Stimulated activated naive B cell treated with anti-CD40 and anti-IgM and Interleukin-4, amounts not matched to agents 10 μg/mL and 1 μg/mL and 100 μg/mL, for 72 hours (primary cell): ENCODE measurements around the gene LTBP1.

ENCODE experiments used
- ATAC-seq, 2 donors: fragments of 150-1000 bp; cut with Tn5 transposase; replicated peaks; 2 replicates each; pipeline ENCODE4 v1.10.0; 2021; ENCODE audit warnings: moderate library complexity in 1 of 2
- DNase-seq: peaks from one replicate; pipeline ENCODE4 v3.0.0; 2021
- H3K27ac Mint-ChIP-seq: one replicate; pipeline ENCODE4 v1.8.0; 2022; ENCODE audit warnings: mild to moderate bottlenecking, mixed read lengths
- H3K27me3 Mint-ChIP-seq, 2 donors: one replicate each; pipeline ENCODE4 v1.8.0; 2022; ENCODE audit warnings: mixed read lengths in 2 of 2
- H3K36me3 Mint-ChIP-seq, 2 donors: one replicate each; pipeline ENCODE4 v1.8.0; 2022; ENCODE audit warnings: mixed read lengths in 2 of 2, mild to moderate bottlenecking in 1 of 2
- H3K4me1 Mint-ChIP-seq, 2 donors: one replicate each; pipeline ENCODE4 v1.8.0; 2022; ENCODE audit warnings: mixed read lengths in 2 of 2, mild to moderate bottlenecking in 1 of 2
- H3K4me3 Mint-ChIP-seq, 2 donors: one replicate each; pipeline ENCODE4 v1.8.0; 2022; ENCODE audit warnings: mild to moderate bottlenecking in 2 of 2, mixed read lengths in 2 of 2, moderate library complexity in 1 of 2
- H3K9me3 Mint-ChIP-seq, 2 donors: one replicate each; pipeline ENCODE4 v1.8.0; 2022; ENCODE audit warnings: mixed read lengths in 2 of 2, mild to moderate bottlenecking in 1 of 2

LTBP1 gene

DNA sequence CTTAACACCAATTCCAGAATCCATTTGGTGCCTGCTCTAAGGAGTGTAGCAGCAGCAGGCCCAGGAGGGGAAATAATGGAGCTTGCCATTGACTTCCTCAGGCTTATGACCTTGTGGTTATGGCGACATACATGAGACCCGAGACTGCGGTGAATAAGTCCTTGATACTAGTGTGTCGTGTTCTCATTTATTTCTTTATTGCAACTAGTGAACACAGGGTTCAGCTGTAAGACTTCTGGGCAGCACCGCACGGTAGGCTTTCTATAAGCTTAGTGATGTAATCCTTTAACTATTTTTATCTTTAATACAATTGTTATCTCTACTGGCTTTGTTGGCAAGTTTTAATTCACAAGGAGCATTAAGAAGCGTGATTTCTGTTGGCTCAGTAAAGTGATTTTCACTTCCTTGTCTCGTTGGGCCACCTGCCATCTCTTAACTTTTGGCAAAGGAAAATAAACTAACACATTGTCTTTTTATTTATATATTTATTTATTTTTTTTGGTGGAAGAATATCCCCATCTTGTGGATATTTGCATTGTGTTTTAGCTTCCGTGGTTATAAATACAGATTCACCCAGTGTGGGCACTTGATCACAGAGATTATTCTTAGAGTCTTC, 139.8 kb downstream of the LTBP1 start:
- no peak for DNase-seq
- no peak overlapping the region for H3K4me3 Mint-ChIP-seq
- ATAC-seq: no peak
- no peak overlapping the region for H3K27ac Mint-ChIP-seq
- H3K27me3 Mint-ChIP-seq: peaks cover 8 to 11% of the 10 kb centered on the region in 2 donors
- peaks cover 0 to 2% of the 10 kb centered on the region in 2 donors for H3K9me3 Mint-ChIP-seq
- no peaks in the 10 kb centered on the region for H3K36me3 Mint-ChIP-seq
- H3K4me1 Mint-ChIP-seq: peaks cover 10 to 19% of the 10 kb centered on the region in 2 donors

GRCh38 chr2:33090553-33091134, 143.9 kb downstream of the LTBP1 start:
- no peak for ATAC-seq
- H3K27me3 Mint-ChIP-seq: peaks cover 0 to 18% of the 10 kb centered on the region in 2 donors
- H3K27ac Mint-ChIP-seq: no peak overlapping the region

GRCh38 chr2:33091541-33092123, 144.9 kb downstream of the LTBP1 start:
- Mint-ChIP-seq H3K4me1 (no peaks in the 10 kb centered on the region), H3K36me3 (no peaks in the 10 kb centered on the region), H3K27me3 (peaks cover 6 to 22% of the 10 kb centered on the region in 2 donors), H3K9me3 (peaks cover 0 to 4% of the 10 kb centered on the region in 2 donors), H3K27ac (no peak overlapping the region), H3K4me3 (no peak overlapping the region)
- ATAC-seq: no peak
- DNase-seq: no peak

More at GRCh38 chr2:33090553-33091134, 143.9 kb downstream of the LTBP1 start:
- no peak for DNase-seq
- Mint-ChIP-seq H3K36me3 (no peaks in the 10 kb centered on the region), H3K9me3 (peaks cover 0 to 2% of the 10 kb centered on the region in 2 donors), H3K4me3 (no peak overlapping the region), H3K4me1 (no peaks in the 10 kb centered on the region)

GRCh38 chr2:33093283-33093993, 146.7 kb downstream of the LTBP1 start:
- Mint-ChIP-seq H3K4me1 (no peaks in the 10 kb centered on the region), H3K9me3 (peaks cover 0 to 4% of the 10 kb centered on the region in 2 donors), H3K36me3 (no peaks in the 10 kb centered on the region), H3K27ac (no peak overlapping the region), H3K4me3 (no peak overlapping the region), H3K27me3 (peaks cover 7 to 22% of the 10 kb centered on the region in 2 donors)
- no peak for ATAC-seq
- DNase-seq: no peak

DNA sequence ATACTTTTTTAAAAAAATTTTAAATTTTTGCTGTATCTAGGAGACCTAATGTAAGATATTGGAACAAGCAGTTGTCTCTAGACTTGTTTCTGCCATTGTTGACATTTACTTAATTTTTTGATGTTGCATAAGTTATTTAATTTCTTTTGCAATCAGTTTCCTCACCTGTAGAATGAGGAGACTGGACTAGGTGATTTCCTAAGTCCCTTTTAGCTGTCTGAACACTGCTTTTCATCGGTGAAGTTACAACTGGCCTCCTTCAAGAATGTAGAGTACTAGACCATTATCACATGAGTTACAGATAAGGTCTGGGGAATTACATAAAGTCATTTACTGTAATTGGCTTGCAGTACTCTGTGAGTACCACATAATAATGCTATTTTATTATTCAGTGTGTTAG, 147.6 kb downstream of the LTBP1 start:
- Mint-ChIP-seq H3K27ac (no peak overlapping the region), H3K27me3 (peaks cover 7 to 22% of the 10 kb centered on the region in 2 donors), H3K36me3 (no peaks in the 10 kb centered on the region), H3K4me3 (no peak overlapping the region), H3K9me3 (peaks cover 0 to 4% of the 10 kb centered on the region in 2 donors), H3K4me1 (no peaks in the 10 kb centered on the region)
- ATAC-seq (no peak), DNase-seq (no peak)

GRCh38 chr2:33099989-33100388, 153.2 kb downstream of the LTBP1 start:
- Mint-ChIP-seq H3K4me3 (no peak overlapping the region), H3K4me1 (no peaks in the 10 kb centered on the region), H3K27ac (no peak overlapping the region), H3K36me3 (no peaks in the 10 kb centered on the region), H3K9me3 (peaks cover 0 to 4% of the 10 kb centered on the region in 2 donors), H3K27me3 (peaks cover 18 to 31% of the 10 kb centered on the region in 2 donors)
- DNase-seq (no peak), ATAC-seq (no peak)

DNA sequence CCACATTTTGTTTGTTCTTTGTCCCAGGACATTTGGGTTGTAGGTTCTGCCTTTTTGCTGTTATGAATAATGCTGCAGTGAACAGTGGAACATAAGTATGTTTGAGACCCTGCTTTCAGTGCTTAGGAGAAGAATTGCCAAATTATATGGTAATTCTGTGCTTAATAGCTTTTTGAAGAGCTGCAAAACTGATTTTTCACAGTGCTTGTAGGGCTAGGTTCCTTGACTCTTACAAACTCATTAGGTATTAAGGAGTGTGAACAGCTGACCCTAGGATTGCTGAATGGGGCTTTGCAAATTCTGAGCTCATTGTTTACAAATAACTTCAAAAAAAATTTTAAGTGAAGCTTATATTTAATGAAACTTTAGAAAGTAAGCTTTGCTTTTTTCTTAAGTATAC, 154.2 kb downstream of the LTBP1 start:
- Mint-ChIP-seq H3K27me3 (peaks cover 16 to 23% of the 10 kb centered on the region in 2 donors), H3K27ac (no peak overlapping the region), H3K4me3 (no peak overlapping the region), H3K4me1 (no peaks in the 10 kb centered on the region), H3K9me3 (no peaks in the 10 kb centered on the region), H3K36me3 (no peaks in the 10 kb centered on the region)
- DNase-seq: no peak
- ATAC-seq: no peak

DNA sequence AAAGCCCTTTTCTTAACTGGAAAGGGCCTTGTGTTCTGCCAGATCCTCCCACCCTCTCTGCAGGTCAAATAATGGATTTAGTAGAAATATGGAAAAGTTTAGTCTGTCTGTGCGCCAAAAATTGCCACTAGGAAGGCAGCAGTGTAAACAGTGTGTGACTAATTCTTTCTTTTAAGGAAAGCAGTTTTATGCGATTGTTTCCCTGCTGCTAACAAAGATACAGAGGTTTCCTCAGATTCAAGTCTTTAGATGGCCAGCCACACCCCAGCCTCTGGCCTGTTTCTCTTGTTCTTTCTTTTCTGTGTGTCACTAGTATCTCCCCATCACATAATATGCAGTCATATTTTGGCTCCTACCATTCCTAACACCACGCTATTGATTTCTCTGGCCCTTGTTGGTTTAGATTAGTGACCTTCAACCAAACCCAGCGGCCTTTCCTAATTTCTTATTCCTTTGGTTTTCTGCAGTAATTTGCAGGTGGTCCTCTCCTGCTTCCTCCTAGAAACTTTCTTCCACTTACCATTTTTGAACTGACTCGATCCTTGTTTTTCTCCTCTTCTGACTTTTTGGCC, 157.4 kb downstream of the LTBP1 start:
- no peaks in the 10 kb centered on the region for H3K36me3 Mint-ChIP-seq
- no peaks in the 10 kb centered on the region for H3K9me3 Mint-ChIP-seq
- no peak for DNase-seq
- no peak overlapping the region for H3K4me3 Mint-ChIP-seq
- no peak overlapping the region for H3K27ac Mint-ChIP-seq
- peaks cover 19 to 22% of the 10 kb centered on the region in 2 donors for H3K27me3 Mint-ChIP-seq
- ATAC-seq: no peak
- H3K4me1 Mint-ChIP-seq: no peaks in the 10 kb centered on the region

DNA sequence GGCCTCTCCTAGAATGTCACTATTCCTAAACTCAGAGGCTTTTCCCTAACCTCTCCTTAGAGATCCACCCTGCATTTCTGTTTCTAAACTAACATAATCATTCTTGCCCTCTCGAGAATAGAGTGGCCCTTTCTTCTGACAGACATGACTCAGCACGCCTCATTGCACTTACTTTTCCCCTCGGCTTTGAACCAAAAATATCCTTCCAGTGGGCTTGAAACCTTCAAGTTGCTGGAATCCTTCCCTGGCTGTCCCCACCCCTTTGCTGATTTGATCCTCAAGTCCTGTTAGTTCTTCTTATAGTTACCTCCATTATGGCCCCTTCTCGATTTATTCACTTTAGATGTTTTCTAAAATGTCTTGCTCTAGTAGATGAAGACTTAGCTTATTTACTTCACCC, 158.0 kb downstream of the LTBP1 start:
- Mint-ChIP-seq H3K36me3 (no peaks in the 10 kb centered on the region), H3K27me3 (peaks cover 20 to 23% of the 10 kb centered on the region in 2 donors), H3K27ac (no peak overlapping the region), H3K4me1 (no peaks in the 10 kb centered on the region), H3K4me3 (no peak overlapping the region), H3K9me3 (no peaks in the 10 kb centered on the region)
- no peak for ATAC-seq
- no peak for DNase-seq

GRCh38 chr2:33106115-33106514, 159.4 kb downstream of the LTBP1 start:
- no peak overlapping the region for H3K27ac Mint-ChIP-seq
- peaks cover 25 to 35% of the 10 kb centered on the region in 2 donors for H3K27me3 Mint-ChIP-seq
- no peaks in the 10 kb centered on the region for H3K36me3 Mint-ChIP-seq
- no peak for ATAC-seq
- H3K4me1 Mint-ChIP-seq: no peaks in the 10 kb centered on the region
- DNase-seq: no peak
- H3K9me3 Mint-ChIP-seq: no peaks in the 10 kb centered on the region
- H3K4me3 Mint-ChIP-seq: no peak overlapping the region

GRCh38 chr2:33107690-33108482, 161.1 kb downstream of the LTBP1 start:
- Mint-ChIP-seq H3K27ac (no peak overlapping the region), H3K4me1 (no peaks in the 10 kb centered on the region), H3K4me3 (no peak overlapping the region), H3K9me3 (no peaks in the 10 kb centered on the region), H3K27me3 (peaks cover 25 to 33% of the 10 kb centered on the region in 2 donors), H3K36me3 (no peaks in the 10 kb centered on the region)
- ATAC-seq: no peak
- no peak for DNase-seq

- DNase-seq (no peak), ATAC-seq (no peak)
- no peaks in the 10 kb centered on the region for H3K36me3 Mint-ChIP-seq
- no peaks in the 10 kb centered on the region for H3K9me3 Mint-ChIP-seq
- no peak overlapping the region for H3K4me3 Mint-ChIP-seq
- H3K4me1 Mint-ChIP-seq: no peaks in the 10 kb centered on the region
- H3K27ac Mint-ChIP-seq: no peak overlapping the region
- H3K27me3 Mint-ChIP-seq: peaks cover 25 to 30% of the 10 kb centered on the region in 2 donors
Observed at GRCh38 chr2:33108483-33109443, 162.0 kb downstream of the LTBP1 start.

DNA sequence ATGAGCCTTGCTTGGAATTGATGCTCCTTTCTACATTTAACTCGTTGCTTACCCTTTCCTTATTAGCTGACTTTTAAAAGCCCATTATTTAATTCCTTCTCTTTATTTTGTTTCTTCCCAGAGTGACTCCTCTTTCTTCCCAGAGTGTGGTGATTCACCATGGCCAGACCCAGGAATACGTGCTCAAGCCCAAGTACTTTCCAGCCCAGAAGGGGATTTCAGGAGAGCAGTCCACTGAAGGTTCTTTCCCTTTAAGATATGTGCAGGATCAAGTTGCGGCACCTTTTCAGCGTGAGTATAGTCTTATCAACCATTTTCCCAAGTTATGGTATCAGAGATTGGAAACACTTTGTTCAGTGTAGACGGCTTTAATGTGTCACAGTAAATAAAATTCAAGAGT, 163.7 kb downstream of the LTBP1 start:
- H3K4me1 Mint-ChIP-seq: no peaks in the 10 kb centered on the region
- peaks cover 17 to 22% of the 10 kb centered on the region in 2 donors for H3K27me3 Mint-ChIP-seq
- no peak for ATAC-seq
- H3K27ac Mint-ChIP-seq: no peak overlapping the region
- no peak for DNase-seq
- H3K4me3 Mint-ChIP-seq: no peak overlapping the region
- no peaks in the 10 kb centered on the region for H3K9me3 Mint-ChIP-seq
- H3K36me3 Mint-ChIP-seq: no peaks in the 10 kb centered on the region
